GM12878 (cell line): ENCODE results near the gene CLEC4G. TPM values are rescaled to one million over a fixed set of nuclear protein-coding genes. Genes with fewer than 3 reads are reported as not detected.

Experiments
- ATF7 ChIP-seq: fragments of 450-650 bp; IDR thresholded peaks from 2 replicates; pipeline ENCODE4 v1.6.1; 2016; ENCODE audit warnings: low read depth, mild to moderate bottlenecking
- BHLHE40 ChIP-seq, 2 experiments: fragments of 450-650 bp in 1 of 2; IDR thresholded peaks; 2 replicates each; pipeline ENCODE4 v1.6.1; 2011 to 2017; ENCODE audit warnings: low read depth in 2 of 2, borderline replicate concordance in 1 of 2, improper control_type of control experiment in 1 of 2, low read length in 1 of 2, mild to moderate bottlenecking in 1 of 2
- CHD2 ChIP-seq: IDR thresholded peaks from 2 replicates; pipeline ENCODE4 v1.6.1; 2011; ENCODE audit warnings: low read depth, low read length, improper control_type of control experiment, borderline replicate concordance
- CREB1 ChIP-seq: IDR thresholded peaks from 2 replicates; pipeline ENCODE4 v1.6.1; 2012; ENCODE audit warnings: low read depth, mild to moderate bottlenecking, inconsistent platforms
- CREM ChIP-seq: IDR thresholded peaks from 2 replicates; pipeline ENCODE4 v1.6.1; 2014; ENCODE audit warnings: antibody characterized with exemption, low read depth
- CTCF ChIP-seq, 3 experiments: IDR thresholded peaks in 2 of 3; conservative IDR thresholded peaks in 1 of 3; 2 replicates each; pipeline ENCODE4 v1.5.1; 2011; ENCODE audit warnings: low read depth in 3 of 3, low read length in 3 of 3, mild to moderate bottlenecking in 3 of 3, control low read depth in 2 of 3, moderate library complexity in 2 of 3, inconsistent platforms in 1 of 3, mixed read lengths in 1 of 3; ENCODE audit not compliant: control insufficient read depth in 2 of 3, insufficient read depth in 1 of 3; ENCODE audit errors: extremely low read depth in 1 of 3
- ESRRA ChIP-seq: IDR thresholded peaks from 2 replicates; pipeline ENCODE4 v1.6.1; 2012; ENCODE audit warnings: mild to moderate bottlenecking, low read length, improper control_type of control experiment
- GABPA ChIP-seq: IDR thresholded peaks from 2 replicates; pipeline ENCODE4 v1.6.1; 2014; ENCODE audit warnings: antibody characterized with exemption, low read depth, mild to moderate bottlenecking, inconsistent platforms
- GATAD2B ChIP-seq: fragments of 450-650 bp; conservative IDR thresholded peaks from 2 replicates; pipeline ENCODE4 v1.6.1; 2017; ENCODE audit warnings: low read depth, mild to moderate bottlenecking, moderate library complexity
- HCFC1 ChIP-seq: fragments of 150-350 bp; IDR thresholded peaks from 2 replicates; pipeline ENCODE4 v1.6.1; 2014; ENCODE audit warnings: low read length
- IRF4 ChIP-seq: IDR thresholded peaks from 2 replicates; pipeline ENCODE4 v1.6.1; 2011; ENCODE audit warnings: low read depth, low read length
- MAX ChIP-seq: IDR thresholded peaks from 2 replicates; pipeline ENCODE4 v1.6.1; 2012; ENCODE audit warnings: low read depth, low read length, improper control_type of control experiment
- MEF2A ChIP-seq: IDR thresholded peaks from 2 replicates; pipeline ENCODE4 v1.6.1; 2011; ENCODE audit warnings: low read depth, mild to moderate bottlenecking, low read length, moderate library complexity; ENCODE audit not compliant: insufficient read depth
- NBN ChIP-seq: fragments of 450-650 bp; IDR thresholded peaks from 2 replicates; pipeline ENCODE4 v1.6.1; 2016
- RELB ChIP-seq: fragments of 450-650 bp; IDR thresholded peaks from 2 replicates; pipeline ENCODE4 v1.6.1; 2017; ENCODE audit warnings: low read depth, mild to moderate bottlenecking, moderate library complexity
- RUNX3 ChIP-seq: IDR thresholded peaks from 2 replicates; pipeline ENCODE4 v1.6.1; 2012; ENCODE audit warnings: low read length, inconsistent platforms
- SMARCA5 ChIP-seq: fragments of 450-650 bp; IDR thresholded peaks from 2 replicates; pipeline ENCODE4 v1.6.1; 2017; ENCODE audit warnings: mild to moderate bottlenecking
- TCF12 ChIP-seq: IDR thresholded peaks from 2 replicates; pipeline ENCODE4 v1.6.1; 2011; ENCODE audit warnings: low read depth, mild to moderate bottlenecking, low read length
- ZBED1 ChIP-seq: IDR thresholded peaks from 2 replicates; pipeline ENCODE4 v1.6.1; 2016; ENCODE audit warnings: borderline replicate concordance
- polyA plus RNA-seq, 11 experiments: library from polyadenylated mRNA; depleted of rRNA in 4 of 11; unstranded in 6 of 11; stranded (reverse) in 5 of 11; fragments of >200 nt; fragmentation: Nextera tagmentation in 4 of 11; fragmentation: Illumina TruSeq in 1 of 11; extraction: Ambion mirVana in 4 of 11; extraction: Trizol in 1 of 11; gene quantifications; 1 replicate in 1 of 11; 2 replicates in 10 of 11; pipeline versions ENCODE4 v1.2.1 to v1.2.3, GENCODE V29; 2011 to 2016; ENCODE audit warnings: inconsistent platforms in 2 of 11, missing spikeins in 2 of 11, low read depth in 1 of 11
- total RNA-seq, 4 experiments: library from RNA; depleted of rRNA in 3 of 4; stranded (reverse); fragments of >200 nt in 3 of 4; fragmentation: Illumina TruSeq in 1 of 4; extraction: Trizol in 1 of 4; gene quantifications; 2 replicates each; pipeline versions ENCODE4 v1.2.1 to v1.2.3, GENCODE V29; 2013 to 2021

The CLEC4G gene
- total and polyA plus RNA-seq, 10 of the 15 experiments (the other 5 are each of a cell fraction or from before 2014, with no cell fraction given): 0.04 TPM; not detected in 9

- peak; percentile 16; the same call in 1 of the 2 replicates for TF ChIP-seq MAX
- no peak for TF ChIP-seq HCFC1
- TF ChIP-seq ATF7: peak; percentile 23; the same call in 1 of the 2 replicates
- peak; percentile 66 for TF ChIP-seq TCF12
- peak; percentile 59 for TF ChIP-seq NBN
- TF ChIP-seq GABPA: no peak
- no peak for TF ChIP-seq ZBED1
- 0 out of 2 replicates have a peak, but pooled peaks have one; percentile 37 for TF ChIP-seq RELB
- TF ChIP-seq CHD2: peak; percentile 84
- peak; percentile 56 to 75 (median 62) for TF ChIP-seq CTCF (IDR thresholded peaks at IDR 0.05 in 2 of 3, conservative IDR thresholded peaks at IDR 0.05 in 1 of 3; ENCODE audit: control insufficient read depth in 2 of 3, extremely low read depth in 1 of 3, insufficient read depth in 1 of 3, low read depth in 3 of 3, low read length in 3 of 3)
- peak; percentile 53; the same call in 1 of the 2 replicates for TF ChIP-seq RUNX3
- 0 out of 2 replicates have a peak, but pooled peaks have one; percentile 15 for TF ChIP-seq MEF2A
- TF ChIP-seq GATAD2B: 0 out of 2 replicates have a peak, but pooled peaks have one; percentile 22
- peak; percentile 8 to 16; a peak in 2 of 4 replicates for TF ChIP-seq BHLHE40 (IDR thresholded peaks at IDR 0.05; ENCODE audit: borderline replicate concordance in 1 of 2, low read depth in 2 of 2, low read length in 1 of 2)
- TF ChIP-seq CREM: 0 out of 2 replicates have a peak, but pooled peaks have one; percentile 33
- 0 out of 2 replicates have a peak, but pooled peaks have one; percentile 15 for TF ChIP-seq IRF4
- peak; percentile 37; the same call in 1 of the 2 replicates for TF ChIP-seq SMARCA5
- no peak for TF ChIP-seq ESRRA
- TF ChIP-seq CREB1: 0 out of 2 replicates have a peak, but pooled peaks have one; percentile 33
- TF ChIP-seq, all 136 proteins: peak for 27
These were observed 50.4 kb downstream of the CLEC4G start (continued) for GRCh38 chr19:7681340-7682174.
